UCSD-AML1 (cell line): ENCODE measurements around the gene FOXM1.
A peak's percentile ranks its signal among the peaks of the same experiment; 100 is the strongest.

ENCODE experiments used
- DNase-seq: peaks from one replicate; lab custom pipeline; 2025; ENCODE audit not compliant: unreplicated experiment; lab: John Stamatoyannopoulos, UW

Gene FOXM1, protein sequence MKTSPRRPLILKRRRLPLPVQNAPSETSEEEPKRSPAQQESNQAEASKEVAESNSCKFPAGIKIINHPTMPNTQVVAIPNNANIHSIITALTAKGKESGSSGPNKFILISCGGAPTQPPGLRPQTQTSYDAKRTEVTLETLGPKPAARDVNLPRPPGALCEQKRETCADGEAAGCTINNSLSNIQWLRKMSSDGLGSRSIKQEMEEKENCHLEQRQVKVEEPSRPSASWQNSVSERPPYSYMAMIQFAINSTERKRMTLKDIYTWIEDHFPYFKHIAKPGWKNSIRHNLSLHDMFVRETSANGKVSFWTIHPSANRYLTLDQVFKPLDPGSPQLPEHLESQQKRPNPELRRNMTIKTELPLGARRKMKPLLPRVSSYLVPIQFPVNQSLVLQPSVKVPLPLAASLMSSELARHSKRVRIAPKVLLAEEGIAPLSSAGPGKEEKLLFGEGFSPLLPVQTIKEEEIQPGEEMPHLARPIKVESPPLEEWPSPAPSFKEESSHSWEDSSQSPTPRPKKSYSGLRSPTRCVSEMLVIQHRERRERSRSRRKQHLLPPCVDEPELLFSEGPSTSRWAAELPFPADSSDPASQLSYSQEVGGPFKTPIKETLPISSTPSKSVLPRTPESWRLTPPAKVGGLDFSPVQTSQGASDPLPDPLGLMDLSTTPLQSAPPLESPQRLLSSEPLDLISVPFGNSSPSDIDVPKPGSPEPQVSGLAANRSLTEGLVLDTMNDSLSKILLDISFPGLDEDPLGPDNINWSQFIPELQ

DNA sequence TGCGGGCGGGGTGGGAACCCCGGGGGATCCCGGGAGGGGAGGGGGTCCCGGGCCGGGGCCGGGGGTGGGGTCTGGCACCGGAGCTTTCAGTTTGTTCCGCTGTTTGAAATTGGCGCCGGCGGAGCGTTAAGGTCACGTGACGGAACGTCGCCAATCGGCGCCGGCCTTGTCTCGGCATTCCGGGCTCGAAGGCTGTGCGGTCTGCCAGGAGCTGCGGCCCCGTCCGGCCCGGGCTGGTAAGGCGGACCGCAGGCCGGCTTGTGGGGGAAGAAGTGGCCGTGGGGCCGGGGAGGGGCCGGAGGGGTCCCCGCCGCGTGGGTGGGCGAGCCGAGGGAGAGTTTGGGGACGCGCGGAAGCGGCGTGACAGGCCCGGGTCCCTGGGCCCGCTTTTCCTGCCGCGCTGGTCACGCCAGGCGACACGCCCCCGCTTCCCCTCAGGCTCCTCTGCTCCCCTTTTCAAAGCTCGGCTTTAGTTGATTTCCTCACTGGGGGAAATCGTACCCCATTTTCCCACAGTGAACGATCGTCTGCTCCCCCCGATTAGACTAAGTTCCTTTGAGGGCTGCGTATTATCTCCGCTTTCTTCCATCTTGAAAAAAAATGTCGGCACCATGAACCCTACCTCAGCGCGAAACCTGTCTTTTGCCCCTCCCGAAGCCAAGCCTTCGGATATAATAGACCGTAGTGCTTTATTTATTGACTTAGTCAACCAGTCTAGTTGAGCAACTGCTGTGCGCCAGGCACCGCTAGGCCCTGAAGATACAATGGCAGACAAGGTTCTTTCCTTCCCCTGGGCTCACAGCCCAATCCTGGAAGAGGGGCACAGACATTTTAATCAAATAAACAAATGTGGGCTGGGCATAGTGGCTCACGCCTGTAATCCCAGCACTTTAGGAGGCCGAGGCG is at the start of gene FOXM1, which contains the start of gene RHNO1:
FOXM1 (minus strand) TSS at position 128 of the 906 bp plus-strand sequence. CDS start 2,696 bp downstream, outside the sequence.
RHNO1 (plus strand) TSS at position 177 of the 906 bp plus-strand sequence. CDS start 8,144 bp downstream, outside the sequence.
- DNase-seq = peak; percentile 86

GRCh38 chr12:2925322-2925995 is 48.5 kb upstream of the FOXM1 start:
- DNase-seq = no peak

DNA sequence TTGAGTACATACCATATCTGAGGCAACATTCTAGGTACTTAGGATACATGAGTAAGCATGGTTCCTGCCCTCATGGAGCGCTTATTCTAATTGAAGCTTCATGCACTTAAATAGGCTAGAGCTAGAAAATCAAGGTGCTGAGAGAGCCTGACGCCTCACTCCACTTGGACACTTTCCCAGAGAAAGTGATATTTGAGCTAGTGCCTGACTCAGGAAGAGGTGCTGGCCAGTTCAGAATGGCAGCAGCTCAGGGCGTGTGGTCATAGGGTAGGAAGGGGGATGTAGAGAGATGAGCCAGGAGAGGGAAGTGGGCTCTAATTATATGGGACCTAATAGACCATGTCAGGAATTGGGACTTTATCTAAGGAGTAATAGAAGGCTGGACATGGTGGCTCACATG is 47.0 kb upstream of the FOXM1 start:
- DNase-seq = no peak

DNA sequence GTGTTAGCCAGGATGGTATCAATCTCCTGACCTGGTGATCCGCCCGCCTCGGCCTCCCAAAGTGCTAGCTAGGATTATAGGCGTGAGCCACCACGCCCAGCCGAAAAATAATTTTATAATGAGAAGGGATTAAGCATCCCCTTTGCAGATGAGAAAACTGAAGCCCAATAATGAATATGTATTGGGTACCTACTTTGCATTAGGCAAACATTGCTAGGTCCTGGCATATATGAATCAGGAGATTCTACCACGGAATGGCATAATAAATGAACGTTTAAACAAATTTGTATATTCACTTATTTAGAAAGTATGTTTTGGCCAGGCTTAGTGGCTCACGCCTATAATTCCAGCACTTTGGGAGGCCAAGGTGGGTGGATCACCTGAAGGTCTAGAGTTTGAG is 46.1 kb upstream of the FOXM1 start:
- no peak for DNase-seq

- DNase-seq = no peak
These were observed 45.4 kb upstream of the FOXM1 start for GRCh38 chr12:2922329-2922728.

- DNase-seq = no peak
These were observed 42.3 kb upstream of the FOXM1 start for GRCh38 chr12:2919249-2919648.

- DNase-seq = no peak
These were observed 35.2 kb upstream of the FOXM1 start for GRCh38 chr12:2912216-2912575.

DNA sequence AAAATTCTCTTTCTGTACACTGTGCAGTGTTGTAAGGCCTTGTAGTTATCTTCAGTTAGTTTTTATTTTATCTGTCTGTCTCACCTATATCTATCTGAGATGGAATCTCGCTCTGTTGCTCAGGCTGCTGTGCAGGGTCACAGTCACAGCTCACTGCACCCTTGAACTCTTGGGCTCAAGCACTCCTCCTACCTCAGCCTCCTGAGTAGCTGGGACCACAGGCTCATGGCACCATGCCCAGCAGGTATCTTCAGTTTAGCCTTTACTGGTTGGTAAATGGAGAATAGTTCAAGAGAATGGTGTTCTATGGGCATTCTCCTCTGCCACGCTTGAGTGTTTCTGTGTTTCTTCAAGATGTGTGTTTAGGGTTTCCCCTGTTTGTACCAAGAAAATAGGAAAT is 27.3 kb upstream of the FOXM1 start:
- no peak for DNase-seq

- no peak for DNase-seq
These were observed 25.4 kb upstream of the FOXM1 start for GRCh38 chr12:2902272-2902880.

DNA sequence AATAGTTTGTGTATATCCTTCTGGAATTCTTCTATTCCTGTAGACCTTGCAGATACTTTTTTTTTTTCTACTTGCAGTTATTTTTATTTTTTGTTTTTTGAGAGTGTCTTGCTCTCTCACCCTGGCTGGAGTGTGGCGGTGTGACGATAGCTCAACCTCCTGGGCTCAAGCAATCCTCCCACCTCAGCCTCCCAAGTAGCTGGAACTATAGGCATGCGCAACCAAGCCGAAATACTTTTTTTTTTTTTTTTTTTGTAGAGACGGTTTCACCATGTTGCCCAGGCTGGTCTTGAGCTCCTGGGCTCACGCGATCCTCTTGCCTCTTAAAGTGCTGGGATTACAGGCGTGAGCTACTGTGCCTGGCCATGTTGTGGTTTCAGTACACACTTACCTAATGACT is 23.7 kb upstream of the FOXM1 start:
- DNase-seq = no peak

DNA sequence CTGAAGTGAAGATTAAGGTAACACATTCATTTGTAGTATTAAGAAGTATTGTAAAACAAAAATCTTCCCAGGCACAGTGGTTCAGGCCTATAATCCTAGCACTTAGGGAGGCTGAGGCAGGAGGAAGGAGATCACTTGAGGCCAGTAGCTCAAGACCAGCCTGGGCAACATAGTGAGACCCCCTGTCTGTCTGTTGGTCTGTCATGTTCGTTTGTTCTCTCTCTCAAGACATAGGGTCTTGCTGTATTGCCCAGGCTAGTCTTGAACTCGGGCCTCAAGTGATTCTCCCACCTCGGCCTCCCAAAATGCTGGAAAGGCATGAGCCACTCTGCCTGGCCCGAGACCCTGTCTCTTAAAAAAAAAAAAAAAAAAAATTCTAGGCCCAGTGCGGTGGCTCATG is 20.4 kb upstream of the FOXM1 start:
- no peak for DNase-seq

DNA sequence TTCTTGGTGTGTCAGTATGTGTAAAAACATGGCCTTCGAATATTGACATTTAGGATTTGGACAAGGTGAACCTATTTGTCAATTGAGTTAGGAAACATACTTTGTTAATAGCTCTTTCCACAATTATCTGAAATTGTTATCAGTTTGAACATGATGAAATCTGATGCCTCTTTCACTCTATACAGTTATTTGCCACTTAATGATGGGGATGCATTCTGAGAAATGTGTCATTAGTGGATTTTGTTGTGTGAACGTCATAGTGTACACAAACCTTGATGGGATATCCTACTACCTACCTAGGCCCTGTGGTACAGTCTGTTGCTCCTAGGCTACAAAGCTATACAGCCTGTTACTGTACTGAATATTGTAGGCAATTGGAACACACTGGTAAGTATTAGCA is 18.5 kb upstream of the FOXM1 start:
- no peak for DNase-seq

DNA sequence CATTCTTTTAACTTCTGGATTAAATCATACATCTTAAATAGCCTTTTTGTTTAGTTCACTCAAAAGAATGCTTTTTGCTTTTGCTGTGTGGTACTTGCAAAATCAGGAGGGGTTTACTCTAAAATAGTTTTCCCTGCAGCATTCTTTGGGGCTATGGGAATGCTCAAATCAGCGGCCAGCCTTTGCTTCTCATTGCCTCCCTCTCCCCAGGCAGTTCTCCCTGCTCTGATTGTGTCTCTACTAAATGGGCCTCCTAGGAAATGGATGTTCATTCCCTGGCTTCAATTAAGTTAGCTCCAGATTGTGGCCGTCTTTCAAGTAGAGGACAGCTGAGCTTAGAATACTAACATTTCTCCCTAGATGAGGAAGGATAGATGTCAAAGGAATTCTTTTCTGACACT is 18.1 kb upstream of the FOXM1 start:
- DNase-seq = no peak

- no peak for DNase-seq
These were observed 16.0 kb upstream of the FOXM1 start for GRCh38 chr12:2893007-2893406.

DNA sequence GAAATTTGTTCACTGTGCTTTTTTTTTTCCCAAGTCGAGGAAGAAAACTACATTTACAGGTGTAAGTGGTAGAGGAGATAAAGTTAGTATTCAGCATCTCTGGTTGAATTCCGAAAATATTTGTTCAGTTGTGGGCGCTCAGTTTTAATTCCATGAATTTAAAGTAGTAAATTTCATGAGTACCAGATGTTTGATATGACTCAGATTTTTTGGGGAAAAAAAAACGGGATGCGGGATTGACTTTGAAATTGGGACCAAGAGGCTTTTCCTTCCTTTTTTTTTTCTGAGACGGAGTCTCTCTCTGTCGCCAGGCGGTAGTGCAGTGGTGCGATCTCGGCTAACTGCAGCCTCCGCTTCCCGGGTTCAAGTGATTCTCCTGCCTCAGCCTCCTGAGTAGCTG is 15.3 kb upstream of the FOXM1 start:
- DNase-seq = no peak

DNA sequence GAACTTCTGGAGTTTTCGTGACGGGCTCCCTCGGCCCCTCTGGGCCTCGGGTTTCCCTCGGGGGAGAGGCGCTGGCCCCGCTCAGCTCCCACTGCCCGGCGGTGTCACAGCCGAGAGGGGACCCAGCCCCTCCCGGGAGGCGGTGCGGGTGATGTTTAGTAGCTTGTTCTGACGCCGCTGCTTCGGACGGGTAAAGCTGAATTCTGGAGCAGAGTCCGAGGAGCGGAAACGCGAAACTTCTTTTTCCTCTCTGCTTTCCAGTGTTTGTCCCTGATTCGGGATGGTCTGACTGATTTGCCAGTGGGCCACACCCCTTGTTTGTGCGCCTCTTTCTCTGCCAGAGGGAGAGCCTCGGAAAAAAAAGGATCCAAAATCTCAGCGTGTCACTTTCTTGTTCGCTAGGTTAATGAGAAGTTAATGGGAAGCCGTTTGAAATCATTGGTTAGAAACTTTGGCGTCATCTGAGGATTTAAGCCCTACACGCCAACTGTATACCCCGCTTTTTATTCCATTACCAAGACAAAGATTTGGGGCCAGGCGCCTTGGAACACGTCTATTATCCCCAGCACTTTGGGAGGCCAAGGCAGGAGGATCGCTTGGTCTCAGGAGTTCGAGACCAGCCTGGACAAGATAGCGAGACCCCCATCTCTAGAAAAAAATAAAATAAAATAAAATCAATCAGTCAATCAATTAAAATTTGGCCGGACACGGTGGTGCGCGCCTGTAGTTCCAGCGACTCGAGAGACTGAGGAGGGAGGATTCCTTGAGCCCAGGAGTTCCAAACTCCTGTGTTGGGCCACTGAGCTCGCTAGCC is 14.5 kb upstream of the FOXM1 start:
- DNase-seq = peak; percentile 50

- DNase-seq = peak; percentile 97
These were observed 13.6 kb upstream of the FOXM1 start, which contains the start of gene TULP3 for GRCh38 chr12:2890388-2891239. Gene TULP3 (plus strand): TSS chr12:2890891. CDS start chr12:2890948, 57 bp downstream.

GRCh38 chr12:2890001-2890387 is 13.0 kb upstream of the FOXM1 start:
- DNase-seq = no peak
